T-helper 17 cell (primary cell): Measurements from ENCODE around the gene PKN1. TPM values are rescaled to one million over a fixed set of nuclear protein-coding genes. Genes with fewer than 3 reads are reported as not detected.
A peak's percentile ranks its signal among the peaks of the same experiment; 100 is the strongest.

ENCODE experiments used
- ATAC-seq: fragments of 150-1000 bp; cut with Tn5 transposase; 2 replicates; pipeline ENCODE4 v1.10.0; 2021; ENCODE audit warnings: mild to moderate bottlenecking, moderate library complexity
- DNase-seq, 3 donors: peaks; one replicate each; pipeline versions ENCODE4 v3.0.0 to v3.0.0-alpha.2; 2020 to 2021
- H3K9me3 ChIP-seq: one replicate; pipeline ENCODE4 v1.7.0; 2013; ENCODE audit warnings: low read length, mild to moderate bottlenecking; ENCODE audit not compliant: control insufficient read depth, poor library complexity, severe bottlenecking
- H3K27ac Mint-ChIP-seq: one replicate; pipeline ENCODE4 v1.8.0; 2022; ENCODE audit warnings: mild to moderate bottlenecking, moderate library complexity, mixed read lengths
- H3K27me3 Mint-ChIP-seq: one replicate; pipeline ENCODE4 v1.8.0; 2022; ENCODE audit warnings: mixed read lengths
- H3K36me3 Mint-ChIP-seq: one replicate; pipeline ENCODE4 v1.8.0; 2022; ENCODE audit warnings: low read depth, mixed read lengths
- H3K4me1 Mint-ChIP-seq: one replicate; pipeline ENCODE4 v1.8.0; 2022; ENCODE audit warnings: mild to moderate bottlenecking, mixed read lengths
- H3K4me3 Mint-ChIP-seq: one replicate; pipeline ENCODE4 v1.8.0; 2022; ENCODE audit warnings: mild to moderate bottlenecking, moderate library complexity, mixed read lengths
- total RNA-seq, 4 donors: library from RNA in 2 of 4; stranded (reverse) in 2 of 4; gene quantifications; one replicate each; pipeline ENCODE4 v1.2.3 and lab custom pipeline; 2022 to 2026

The PKN1 gene
- total RNA-seq, 2 donors from 2014 or later = 163 to 202 TPM

DNA sequence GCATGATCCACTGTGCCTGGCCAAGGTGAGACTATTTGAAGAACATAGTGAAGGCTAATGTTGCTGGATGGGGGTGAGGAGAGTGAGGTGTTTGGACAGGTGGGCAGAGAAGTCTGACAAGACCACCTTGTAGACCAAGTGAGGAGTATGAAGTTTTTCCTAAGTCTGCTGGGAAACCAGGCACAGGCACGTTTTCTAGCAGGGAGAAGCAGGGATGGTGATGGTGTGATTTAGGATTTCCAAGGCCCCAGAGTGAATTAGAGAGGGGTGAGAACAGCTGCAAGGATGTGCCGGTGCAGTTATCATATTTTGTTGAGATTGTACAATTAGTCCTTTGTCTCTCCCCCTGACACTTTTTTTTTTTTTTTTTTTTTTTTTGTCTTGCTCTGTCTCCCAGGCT is 5.6 kb upstream of the PKN1 start:
- no peak overlapping the region for H3K27ac Mint-ChIP-seq
- H3K4me1 Mint-ChIP-seq = peaks cover 13% of the 10 kb centered on the region
- H3K4me3 Mint-ChIP-seq = no peak overlapping the region

DNA sequence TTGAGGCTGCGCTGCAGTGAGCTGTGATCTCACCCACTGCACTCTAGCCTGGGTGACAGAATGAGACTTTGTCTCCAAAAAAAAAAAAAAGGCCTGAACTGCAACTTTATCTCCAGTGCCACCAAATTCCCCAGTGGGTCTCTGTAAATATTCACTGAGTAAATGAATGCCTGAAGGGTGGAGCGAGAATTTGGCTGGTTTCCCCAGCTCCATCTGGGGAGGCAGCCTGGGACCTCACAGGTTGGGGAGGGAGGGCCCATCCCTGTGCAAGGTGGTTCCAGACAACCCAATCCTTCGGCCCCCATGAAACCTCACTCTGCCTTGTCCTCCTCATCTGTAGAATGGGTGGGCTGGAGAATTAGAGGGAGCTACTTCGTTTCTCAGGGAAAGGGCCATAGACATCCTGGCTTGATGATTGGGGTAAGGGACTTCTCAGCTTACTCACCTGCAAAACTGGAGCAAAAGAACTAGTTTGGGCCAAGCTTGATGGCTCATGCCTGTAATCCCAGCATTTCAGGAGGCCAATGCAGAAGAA is 4.2 kb upstream of the PKN1 start:
- H3K36me3 Mint-ChIP-seq = no peaks in the 10 kb centered on the region
- no peaks in the 10 kb centered on the region for H3K9me3 ChIP-seq
- H3K27me3 Mint-ChIP-seq = no peaks in the 10 kb centered on the region
- DNase-seq (no peak), ATAC-seq (no peak)
- H3K4me1 Mint-ChIP-seq = peaks cover 11% of the 10 kb centered on the region
- no peak overlapping the region for H3K4me3 Mint-ChIP-seq
- H3K27ac Mint-ChIP-seq = no peak overlapping the region

More for the DNA sequence above, 5.6 kb upstream of the PKN1 start:
- ATAC-seq (no peak), DNase-seq (no peak)
- no peaks in the 10 kb centered on the region for H3K27me3 Mint-ChIP-seq
- H3K9me3 ChIP-seq = no peaks in the 10 kb centered on the region
- no peaks in the 10 kb centered on the region for H3K36me3 Mint-ChIP-seq

DNA sequence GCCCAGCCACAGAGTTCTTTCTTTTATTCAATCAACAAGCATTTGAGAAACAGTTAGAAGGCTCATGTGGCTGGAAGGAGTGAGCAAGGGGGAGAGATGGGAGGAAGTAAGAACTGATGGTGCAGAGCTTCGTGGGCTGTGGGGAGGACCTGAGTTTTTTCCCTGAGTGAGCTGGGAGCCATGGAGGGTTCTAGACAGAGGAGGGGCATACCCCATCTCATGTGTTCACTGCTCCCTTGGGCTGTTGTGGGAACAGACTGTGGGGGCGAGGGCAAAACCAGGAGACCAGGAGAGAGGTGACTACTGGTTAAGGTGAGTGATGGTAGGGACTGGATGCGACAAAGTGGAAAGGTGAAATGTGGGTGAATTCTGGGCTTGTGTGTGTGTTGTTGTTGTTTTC is 2.4 kb upstream of the PKN1 start:
- no peak overlapping the region for H3K27ac Mint-ChIP-seq
- H3K36me3 Mint-ChIP-seq = no peaks in the 10 kb centered on the region
- DNase-seq (no peak), ATAC-seq (no peak)
- peak overlapping the region; percentile 49 for H3K4me3 Mint-ChIP-seq
- H3K27me3 Mint-ChIP-seq = no peaks in the 10 kb centered on the region
- no peaks in the 10 kb centered on the region for H3K9me3 ChIP-seq
- H3K4me1 Mint-ChIP-seq = peaks cover 23% of the 10 kb centered on the region

DNA sequence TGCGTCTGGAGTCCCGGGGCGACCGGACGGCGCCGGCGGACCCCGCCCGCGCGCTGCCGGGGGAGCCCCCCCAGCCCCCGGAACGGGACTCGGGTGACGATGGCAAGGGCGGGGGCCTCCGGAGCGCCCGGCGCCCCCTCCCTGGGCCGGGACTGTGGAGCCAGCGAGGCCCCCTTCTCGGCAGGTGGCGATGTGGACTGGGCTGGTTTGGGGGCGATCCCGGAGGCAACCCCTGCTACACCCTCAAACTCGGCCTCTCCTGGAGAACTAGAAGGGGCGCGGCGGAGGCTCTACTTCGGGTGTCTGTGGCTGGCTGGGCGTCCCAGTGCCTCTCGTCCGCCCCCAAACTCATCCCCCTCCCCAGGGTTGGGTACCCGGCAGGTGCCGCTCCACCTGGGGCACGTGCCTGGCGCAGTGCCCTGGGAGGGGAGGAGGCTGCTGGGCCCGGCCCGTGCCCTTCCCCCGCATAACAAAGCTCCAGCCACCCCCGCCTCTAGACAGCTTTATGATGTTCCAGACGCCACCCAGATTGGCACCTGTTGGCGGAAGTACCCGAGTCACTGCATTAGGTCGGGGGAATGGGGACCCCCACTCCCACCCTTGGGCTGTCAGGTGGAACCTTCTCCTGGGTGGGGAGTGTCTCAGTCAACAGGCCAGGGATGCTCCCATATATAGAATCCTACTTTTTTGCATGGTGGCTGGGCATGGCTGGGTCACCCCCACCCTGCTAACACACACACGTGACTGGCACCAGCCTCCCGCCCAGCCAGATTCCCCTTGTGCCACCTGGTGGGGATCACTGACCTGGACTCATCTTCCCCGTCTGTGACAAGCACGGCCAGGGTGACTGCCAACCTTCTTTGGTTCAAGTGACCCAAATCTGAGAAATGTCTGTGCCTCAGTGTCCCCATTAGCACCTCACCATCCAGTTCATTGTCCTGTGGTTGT is 722 bp downstream of the PKN1 start:
- peak overlapping the region; percentile 74 for H3K27ac Mint-ChIP-seq
- ATAC-seq (peak; percentile 68), DNase-seq (peak in 2 of 3 donors; percentile 23 to 37)
- H3K9me3 ChIP-seq = no peaks in the 10 kb centered on the region
- peak overlapping the region; percentile 86 for H3K4me3 Mint-ChIP-seq
- H3K4me1 Mint-ChIP-seq = peaks cover 27% of the 10 kb centered on the region
- H3K36me3 Mint-ChIP-seq = no peaks in the 10 kb centered on the region
- no peaks in the 10 kb centered on the region for H3K27me3 Mint-ChIP-seq

DNA sequence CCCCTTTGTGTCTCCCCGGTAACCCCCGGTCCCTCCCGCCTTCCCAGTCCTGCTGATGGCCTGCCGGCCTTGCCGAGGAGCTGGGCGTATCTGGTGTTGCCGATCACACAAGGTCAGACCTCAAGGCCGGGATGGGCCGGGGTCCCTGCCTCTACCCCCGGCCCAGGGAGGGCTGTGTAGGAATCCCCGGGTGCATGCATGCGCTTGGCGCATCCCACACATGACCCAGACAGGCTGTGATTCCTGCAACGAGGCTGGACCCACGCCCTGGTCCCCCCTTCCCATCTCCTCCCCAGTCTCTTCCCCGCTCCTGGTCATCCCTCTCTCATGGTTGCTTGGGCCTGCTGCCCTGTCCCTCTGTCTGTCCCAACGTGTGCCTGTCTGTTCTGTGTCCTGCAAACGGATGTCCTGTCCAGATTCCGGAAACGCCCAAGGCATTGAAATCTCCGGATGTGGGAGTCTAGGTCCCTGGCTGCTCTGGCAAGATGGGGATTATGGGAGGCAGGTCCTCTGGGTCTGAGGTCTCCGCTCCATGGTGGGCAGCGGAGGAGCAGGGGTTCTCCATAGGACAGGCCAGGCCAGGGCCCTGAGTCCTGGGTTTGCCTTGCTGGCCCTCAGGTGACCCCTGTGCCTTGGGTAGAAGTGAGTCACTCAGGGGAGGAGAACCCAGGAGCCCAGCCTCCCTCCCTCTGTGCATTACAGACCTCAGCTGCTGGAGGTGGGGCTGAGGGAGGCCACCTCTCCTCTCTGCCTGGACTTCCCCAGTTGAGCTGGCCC is 1.6 kb downstream of the PKN1 start:
- Mint-ChIP-seq H3K4me3 (peak overlapping the region; percentile 86), H3K27ac (peak overlapping the region; percentile 74), H3K27me3 (no peaks in the 10 kb centered on the region), H3K36me3 (no peaks in the 10 kb centered on the region), H3K4me1 (peaks cover 34% of the 10 kb centered on the region)
- ATAC-seq = peak; percentile 38
- DNase-seq = no peak
- no peaks in the 10 kb centered on the region for H3K9me3 ChIP-seq

DNA sequence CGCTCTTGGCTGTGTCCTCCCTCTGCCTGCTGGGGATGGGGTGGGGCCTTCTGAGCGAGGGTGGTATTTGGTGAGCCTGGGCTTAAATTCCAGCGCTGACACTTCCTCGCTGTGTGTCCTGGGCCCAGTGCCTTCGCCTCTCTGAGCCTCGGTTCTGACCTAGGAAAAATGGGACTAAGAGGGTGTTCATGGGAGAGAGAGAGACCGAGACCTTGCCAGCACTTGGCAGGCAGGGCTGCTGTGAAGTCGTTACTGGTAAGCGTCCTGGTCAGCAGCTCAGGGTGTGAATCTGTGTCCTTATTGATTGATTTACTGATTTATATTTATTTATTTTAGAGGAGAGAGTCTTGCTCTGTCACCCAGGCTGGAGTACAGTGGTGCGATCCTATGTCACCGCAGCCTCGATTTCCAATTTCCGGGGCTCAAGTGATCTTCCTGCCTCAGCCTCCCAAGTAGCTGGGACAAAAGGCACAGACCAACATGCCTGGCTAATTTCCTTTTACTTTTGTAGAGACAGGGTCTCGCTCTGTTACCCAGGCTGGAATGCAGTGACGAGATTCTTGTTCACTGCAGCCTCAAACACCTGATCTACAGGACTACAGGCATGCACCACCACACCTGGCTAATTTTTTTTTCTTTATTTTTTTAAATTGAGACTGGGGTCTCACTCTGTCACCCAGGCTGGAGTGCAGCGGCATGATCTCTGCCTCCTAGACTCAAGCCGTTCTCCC is 2.4 kb downstream of the PKN1 start:
- peak overlapping the region; percentile 86 for H3K4me3 Mint-ChIP-seq
- H3K27ac Mint-ChIP-seq = peak overlapping the region; percentile 74
- H3K9me3 ChIP-seq = no peaks in the 10 kb centered on the region
- H3K4me1 Mint-ChIP-seq = peaks cover 41% of the 10 kb centered on the region
- no peaks in the 10 kb centered on the region for H3K27me3 Mint-ChIP-seq
- no peak for DNase-seq
- no peak for ATAC-seq
- H3K36me3 Mint-ChIP-seq = peaks cover 5% of the 10 kb centered on the region

DNA sequence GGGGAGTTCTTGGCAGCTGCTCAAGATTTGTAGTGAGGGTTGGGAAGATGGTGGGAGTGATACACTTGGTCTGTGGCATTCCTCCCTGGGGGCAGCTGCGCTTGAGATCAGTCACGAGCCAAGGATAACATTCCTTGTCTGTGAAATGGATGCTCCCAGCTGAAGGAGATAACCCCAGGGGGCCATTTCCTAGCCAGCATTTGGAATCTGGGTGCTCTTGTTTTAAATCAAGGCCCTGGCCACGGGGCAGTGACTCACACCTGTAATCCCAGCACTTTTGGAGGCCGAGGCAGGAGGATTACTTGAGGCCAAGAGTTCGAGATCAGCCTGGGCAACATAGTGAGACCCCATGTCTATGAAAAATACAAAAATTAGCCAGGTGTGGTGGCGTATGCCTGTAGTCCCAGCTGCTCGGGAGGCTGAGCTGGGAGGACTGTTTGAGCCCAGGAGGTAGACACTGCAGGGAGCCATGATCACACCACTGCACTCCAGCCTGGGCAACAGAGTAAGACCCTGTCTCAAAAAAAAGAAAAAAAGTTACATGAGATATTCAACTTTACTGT is 4.6 kb downstream of the PKN1 start:
- Mint-ChIP-seq H3K4me1 (peaks cover 38% of the 10 kb centered on the region), H3K36me3 (peaks cover 8% of the 10 kb centered on the region), H3K27ac (no peak overlapping the region), H3K4me3 (no peak overlapping the region), H3K27me3 (no peaks in the 10 kb centered on the region)
- DNase-seq = no peak
- no peaks in the 10 kb centered on the region for H3K9me3 ChIP-seq
- ATAC-seq = no peak

DNA sequence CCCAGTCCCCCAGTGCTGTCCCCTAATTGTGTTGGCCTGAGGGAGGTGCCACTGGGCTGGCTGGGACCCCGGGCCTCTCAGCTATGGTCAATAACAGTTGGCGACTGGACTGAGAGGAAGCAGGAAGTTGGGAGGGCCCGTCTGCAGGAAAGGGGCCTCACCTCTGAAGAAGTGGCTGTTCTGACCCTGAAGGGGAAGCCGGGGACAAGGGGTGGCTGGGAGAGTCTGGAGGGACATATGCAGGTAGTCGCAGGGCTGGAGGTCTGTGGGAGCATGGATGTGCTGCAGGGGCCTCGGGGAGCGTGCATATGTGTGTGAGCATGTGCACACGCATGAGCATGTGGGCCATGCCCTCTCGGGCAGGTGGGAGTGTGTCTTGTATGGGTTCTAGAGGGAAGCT is 5.9 kb downstream of the PKN1 start:
- no peaks in the 10 kb centered on the region for H3K9me3 ChIP-seq
- Mint-ChIP-seq H3K4me3 (peak overlapping the region; percentile 80), H3K4me1 (peaks cover 37% of the 10 kb centered on the region), H3K27me3 (no peaks in the 10 kb centered on the region), H3K27ac (peak overlapping the region; percentile 97), H3K36me3 (peaks cover 11% of the 10 kb centered on the region)
- no peak for ATAC-seq
- no peak for DNase-seq

DNA sequence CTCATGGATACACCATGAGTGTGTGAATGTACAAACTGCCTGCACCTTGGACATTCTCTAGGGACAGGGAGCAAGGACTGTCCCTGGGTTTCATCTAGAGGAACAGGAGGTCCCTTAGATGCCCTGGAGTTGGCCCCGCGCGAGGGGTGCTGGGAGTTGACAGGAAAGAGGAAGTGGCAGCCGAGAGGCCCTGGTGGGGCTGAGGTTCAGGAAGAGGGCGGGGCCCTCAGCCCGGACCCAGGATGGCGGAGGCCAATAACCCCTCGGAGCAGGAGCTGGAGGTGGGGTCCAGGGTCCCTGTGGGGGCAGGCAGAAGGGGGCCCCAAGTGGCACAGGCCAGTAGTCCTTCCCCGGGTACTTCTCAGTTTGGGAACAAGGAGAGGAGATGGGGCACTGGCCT is 6.9 kb downstream of the PKN1 start:
- Mint-ChIP-seq H3K27ac (peak overlapping the region; percentile 97), H3K36me3 (peaks cover 15% of the 10 kb centered on the region), H3K4me3 (peak overlapping the region; percentile 97), H3K27me3 (no peaks in the 10 kb centered on the region), H3K4me1 (peaks cover 33% of the 10 kb centered on the region)
- no peaks in the 10 kb centered on the region for H3K9me3 ChIP-seq
- peak; percentile 59 to 65 (median 63) for DNase-seq
- peak; percentile 99 for ATAC-seq

DNA sequence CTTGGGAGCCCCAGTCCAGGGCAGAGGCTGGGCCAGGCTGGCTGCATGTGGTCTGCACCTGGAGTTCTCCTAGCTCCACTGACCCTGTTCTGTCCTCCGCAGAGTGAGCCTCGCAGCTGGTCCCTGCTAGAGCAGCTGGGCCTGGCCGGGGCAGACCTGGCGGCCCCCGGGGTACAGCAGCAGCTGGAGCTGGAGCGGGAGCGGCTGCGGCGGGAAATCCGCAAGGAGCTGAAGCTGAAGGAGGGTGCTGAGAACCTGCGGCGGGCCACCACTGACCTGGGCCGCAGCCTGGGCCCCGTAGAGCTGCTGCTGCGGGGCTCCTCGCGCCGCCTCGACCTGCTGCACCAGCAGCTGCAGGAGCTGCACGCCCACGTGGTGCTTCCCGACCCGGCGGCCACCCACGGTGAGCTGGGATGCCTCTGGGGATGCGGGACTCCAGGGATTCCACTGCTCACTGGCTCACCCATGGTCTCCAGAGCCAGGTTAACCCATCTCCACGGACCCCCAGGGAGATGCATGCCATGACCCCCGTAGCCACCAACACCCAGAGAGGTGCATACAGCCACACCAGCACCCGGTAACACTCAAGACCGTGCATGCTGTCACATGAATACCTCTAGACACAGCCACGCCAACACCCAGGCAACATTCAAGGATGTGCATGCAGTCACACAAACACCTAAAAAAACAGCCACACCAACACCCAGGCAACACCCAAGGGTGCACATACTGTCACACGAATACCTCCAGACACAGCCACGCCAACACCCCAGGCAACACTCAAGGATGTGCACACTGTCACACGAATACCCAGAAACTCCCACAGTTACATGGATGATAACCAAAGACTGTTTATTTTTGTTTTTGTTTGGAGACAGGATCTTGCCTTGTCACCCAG is 8.2 kb downstream of the PKN1 start:
- no peaks in the 10 kb centered on the region for H3K27me3 Mint-ChIP-seq

DNA sequence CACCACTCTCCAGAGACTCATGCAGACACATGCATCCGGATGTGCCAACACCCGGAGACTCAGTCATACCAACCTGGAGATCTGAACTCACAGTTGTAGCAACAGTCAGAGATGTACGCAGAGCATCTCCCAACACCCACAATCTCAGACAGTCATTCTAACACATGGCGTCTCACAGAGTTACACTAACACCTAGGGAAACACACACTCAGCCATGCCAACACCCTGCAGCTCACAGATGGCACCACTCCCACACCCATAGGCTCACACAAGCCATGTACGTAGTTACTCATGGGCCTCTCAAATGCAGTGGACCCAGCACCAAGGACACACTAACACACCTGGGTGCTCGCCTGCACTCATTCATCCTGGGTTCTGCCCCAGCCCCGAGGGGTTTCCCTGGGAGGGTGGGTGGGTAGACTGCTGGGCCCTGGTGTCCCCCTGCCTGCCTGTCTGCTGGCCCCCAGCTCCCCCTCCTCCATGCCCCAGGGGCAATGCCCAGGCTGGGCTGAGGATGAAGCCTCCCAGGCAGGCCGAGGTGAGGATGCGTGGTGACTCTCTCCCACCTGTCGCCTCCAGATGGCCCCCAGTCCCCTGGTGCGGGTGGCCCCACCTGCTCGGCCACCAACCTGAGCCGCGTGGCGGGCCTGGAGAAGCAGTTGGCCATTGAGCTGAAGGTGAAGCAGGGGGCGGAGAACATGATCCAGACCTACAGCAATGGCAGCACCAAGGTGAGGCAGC is 10.0 kb downstream of the PKN1 start:
- peaks cover 17% of the 10 kb centered on the region for H3K36me3 Mint-ChIP-seq
- H3K4me1 Mint-ChIP-seq = peaks cover 26% of the 10 kb centered on the region

More for the DNA sequence above, 8.2 kb downstream of the PKN1 start:
- H3K9me3 ChIP-seq = no peaks in the 10 kb centered on the region
- peak overlapping the region; percentile 97 for H3K27ac Mint-ChIP-seq
- ATAC-seq (no peak), DNase-seq (no peak)
- peak overlapping the region; percentile 76 for H3K4me3 Mint-ChIP-seq
- H3K36me3 Mint-ChIP-seq = peaks cover 15% of the 10 kb centered on the region
- H3K4me1 Mint-ChIP-seq = peaks cover 30% of the 10 kb centered on the region

More for the DNA sequence above, 10.0 kb downstream of the PKN1 start:
- H3K4me3 Mint-ChIP-seq = no peak overlapping the region
- ATAC-seq = no peak
- no peaks in the 10 kb centered on the region for H3K9me3 ChIP-seq
- H3K27me3 Mint-ChIP-seq = no peaks in the 10 kb centered on the region
- no peak for DNase-seq
- no peak overlapping the region for H3K27ac Mint-ChIP-seq
